Vagina (tissue), 2 donors: ENCODE results near the gene CHCHD6.

Experiments
- POLR2A ChIP-seq, 2 donors: fragments of 450-650 bp; IDR thresholded peaks; one replicate each; pipeline ENCODE4 v1.6.1; 2017; ENCODE audit warnings: antibody characterized with exemption in 2 of 2, mild to moderate bottlenecking in 2 of 2, moderate library complexity in 2 of 2
- TF ChIP-seq, protein P1 (sequence below), 3 experiments: fragments of 450-650 bp in 2 of 3; fragments of 200-600 bp in 1 of 3; sonication (generic) in 1 of 3; IDR thresholded peaks; one replicate each; pipeline ENCODE4 v1.5.1; 2017 to 2019; ENCODE audit warnings: antibody characterized with exemption in 3 of 3, mild to moderate bottlenecking in 2 of 3, moderate library complexity in 2 of 3

DNA sequence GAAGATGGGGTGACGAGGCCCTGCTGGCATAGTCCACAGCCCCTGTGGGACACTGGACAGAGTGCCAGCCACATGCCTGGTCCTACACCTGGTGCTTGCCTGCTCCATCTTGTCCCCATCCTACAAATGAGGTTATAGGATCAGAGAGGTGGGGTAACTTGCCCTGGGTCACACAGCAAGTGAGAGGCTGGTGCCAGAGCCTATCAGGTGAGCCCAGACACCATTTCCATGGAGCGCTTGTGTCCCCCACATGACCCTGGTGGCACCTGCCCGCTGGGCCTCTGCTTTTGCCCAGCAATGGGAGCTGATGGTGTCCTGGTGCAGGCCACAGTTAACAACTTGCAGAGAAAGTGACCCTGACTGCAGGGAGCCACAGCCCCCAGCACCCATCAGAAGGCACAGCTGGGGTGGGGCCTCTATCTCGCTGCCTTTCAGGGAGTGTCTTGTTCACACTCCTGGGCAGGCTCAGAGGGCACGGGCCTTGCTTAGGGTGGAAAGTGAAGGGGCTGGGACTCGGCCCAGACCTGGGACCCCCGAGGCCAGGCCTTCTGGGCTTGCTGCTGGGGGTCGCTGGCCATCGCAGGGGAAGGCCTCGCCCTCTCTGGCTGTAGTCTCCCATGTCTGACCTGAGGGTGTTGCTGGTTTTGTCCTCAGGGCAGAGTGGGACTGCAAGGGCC is 286.1 kb downstream of the CHCHD6 start:
- TF ChIP-seq POLR2A (IDR thresholded peaks at IDR 0.05), result no peak
- TF ChIP-seq, protein P1, sequence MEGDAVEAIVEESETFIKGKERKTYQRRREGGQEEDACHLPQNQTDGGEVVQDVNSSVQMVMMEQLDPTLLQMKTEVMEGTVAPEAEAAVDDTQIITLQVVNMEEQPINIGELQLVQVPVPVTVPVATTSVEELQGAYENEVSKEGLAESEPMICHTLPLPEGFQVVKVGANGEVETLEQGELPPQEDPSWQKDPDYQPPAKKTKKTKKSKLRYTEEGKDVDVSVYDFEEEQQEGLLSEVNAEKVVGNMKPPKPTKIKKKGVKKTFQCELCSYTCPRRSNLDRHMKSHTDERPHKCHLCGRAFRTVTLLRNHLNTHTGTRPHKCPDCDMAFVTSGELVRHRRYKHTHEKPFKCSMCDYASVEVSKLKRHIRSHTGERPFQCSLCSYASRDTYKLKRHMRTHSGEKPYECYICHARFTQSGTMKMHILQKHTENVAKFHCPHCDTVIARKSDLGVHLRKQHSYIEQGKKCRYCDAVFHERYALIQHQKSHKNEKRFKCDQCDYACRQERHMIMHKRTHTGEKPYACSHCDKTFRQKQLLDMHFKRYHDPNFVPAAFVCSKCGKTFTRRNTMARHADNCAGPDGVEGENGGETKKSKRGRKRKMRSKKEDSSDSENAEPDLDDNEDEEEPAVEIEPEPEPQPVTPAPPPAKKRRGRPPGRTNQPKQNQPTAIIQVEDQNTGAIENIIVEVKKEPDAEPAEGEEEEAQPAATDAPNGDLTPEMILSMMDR (IDR thresholded peaks at IDR 0.05), result no peak
